HepG2 (cell line): ENCODE results near the gene ASXL1. TPM values are rescaled to one million over a fixed set of nuclear protein-coding genes. Genes with fewer than 3 reads are reported as not detected.

Source experiments
- BCLAF1 ChIP-seq: fragments of 450-650 bp; IDR thresholded peaks from 2 replicates; pipeline ENCODE4 v1.6.1; 2017; ENCODE audit warnings: mild to moderate bottlenecking
- PRDM15 ChIP-seq: sonication (generic); formaldehyde crosslinking; IDR thresholded peaks from 2 replicates; pipeline ENCODE4 v1.4.0; 2020; ENCODE audit warnings: missing genetic modification reagents
- SMARCC2 ChIP-seq: fragments of 450-650 bp; IDR thresholded peaks from 2 replicates; pipeline ENCODE4 v1.6.1; 2017; ENCODE audit warnings: antibody characterized with exemption, mild to moderate bottlenecking
- ZBTB34 ChIP-seq: sonication (generic); formaldehyde crosslinking; IDR thresholded peaks from 2 replicates; pipeline ENCODE4 v1.8.0; 2022; ENCODE audit warnings: mild to moderate bottlenecking, missing genetic modification reagents
- ZBTB39 ChIP-seq: sonication (generic); formaldehyde crosslinking; IDR thresholded peaks from 2 replicates; pipeline ENCODE4 v1.5.0; 2020; ENCODE audit warnings: missing genetic modification reagents
- ZNF33B ChIP-seq: sonication (generic); formaldehyde crosslinking; IDR thresholded peaks from 2 replicates; pipeline ENCODE4 v1.5.1; 2020; ENCODE audit warnings: mild to moderate bottlenecking, missing genetic modification reagents
- polyA plus RNA-seq, 8 experiments: library from polyadenylated mRNA; depleted of rRNA in 3 of 8; stranded (reverse) in 7 of 8; unstranded in 1 of 8; fragments of >200 nt; fragmentation: Illumina TruSeq in 4 of 8; extraction: Trizol in 4 of 8; gene quantifications; 2 replicates each; pipeline versions ENCODE4 v1.2.1 to v1.2.3, GENCODE V29; 2011 to 2016; ENCODE audit warnings: low read depth in 4 of 8, missing spikeins in 1 of 8, mixed read lengths in 1 of 8; ENCODE audit not compliant: insufficient read depth in 1 of 8
- total RNA-seq, 5 experiments: library from RNA; depleted of rRNA; stranded (reverse); fragments of >200 nt; fragmentation: Illumina TruSeq; extraction: Trizol; gene quantifications; 2 replicates each; pipeline ENCODE4 v1.2.3, GENCODE V29; 2016; ENCODE audit warnings: low read depth in 1 of 5
- TF ChIP-seq, protein P1 (sequence below): sonication (generic); formaldehyde crosslinking; IDR thresholded peaks from 2 replicates; pipeline ENCODE4 v1.4.0; 2020; ENCODE audit warnings: mild to moderate bottlenecking, missing genetic modification reagents, borderline replicate concordance
- TF ChIP-seq, protein P2 (sequence below): sonication (generic); formaldehyde crosslinking; IDR thresholded peaks from 2 replicates; pipeline ENCODE4 v1.4.0; 2020; ENCODE audit warnings: missing genetic modification reagents

ASXL1 gene
- total and polyA plus RNA-seq, 2 of the 13 experiments (the other 11 are each of a cell fraction or from before 2014, with no cell fraction given), result 62.1 to 74.8 TPM

- TF ChIP-seq ZBTB34 (CRISPR knock-in tag) (peak; percentile 10; the same call in 1 of the 2 replicates), BCLAF1 (no peak), ZBTB39 (CRISPR knock-in tag) (no peak), SMARCC2 (no peak), ZNF33B (CRISPR knock-in tag) (no peak), PRDM15 (no peak)
- TF ChIP-seq, protein P1, sequence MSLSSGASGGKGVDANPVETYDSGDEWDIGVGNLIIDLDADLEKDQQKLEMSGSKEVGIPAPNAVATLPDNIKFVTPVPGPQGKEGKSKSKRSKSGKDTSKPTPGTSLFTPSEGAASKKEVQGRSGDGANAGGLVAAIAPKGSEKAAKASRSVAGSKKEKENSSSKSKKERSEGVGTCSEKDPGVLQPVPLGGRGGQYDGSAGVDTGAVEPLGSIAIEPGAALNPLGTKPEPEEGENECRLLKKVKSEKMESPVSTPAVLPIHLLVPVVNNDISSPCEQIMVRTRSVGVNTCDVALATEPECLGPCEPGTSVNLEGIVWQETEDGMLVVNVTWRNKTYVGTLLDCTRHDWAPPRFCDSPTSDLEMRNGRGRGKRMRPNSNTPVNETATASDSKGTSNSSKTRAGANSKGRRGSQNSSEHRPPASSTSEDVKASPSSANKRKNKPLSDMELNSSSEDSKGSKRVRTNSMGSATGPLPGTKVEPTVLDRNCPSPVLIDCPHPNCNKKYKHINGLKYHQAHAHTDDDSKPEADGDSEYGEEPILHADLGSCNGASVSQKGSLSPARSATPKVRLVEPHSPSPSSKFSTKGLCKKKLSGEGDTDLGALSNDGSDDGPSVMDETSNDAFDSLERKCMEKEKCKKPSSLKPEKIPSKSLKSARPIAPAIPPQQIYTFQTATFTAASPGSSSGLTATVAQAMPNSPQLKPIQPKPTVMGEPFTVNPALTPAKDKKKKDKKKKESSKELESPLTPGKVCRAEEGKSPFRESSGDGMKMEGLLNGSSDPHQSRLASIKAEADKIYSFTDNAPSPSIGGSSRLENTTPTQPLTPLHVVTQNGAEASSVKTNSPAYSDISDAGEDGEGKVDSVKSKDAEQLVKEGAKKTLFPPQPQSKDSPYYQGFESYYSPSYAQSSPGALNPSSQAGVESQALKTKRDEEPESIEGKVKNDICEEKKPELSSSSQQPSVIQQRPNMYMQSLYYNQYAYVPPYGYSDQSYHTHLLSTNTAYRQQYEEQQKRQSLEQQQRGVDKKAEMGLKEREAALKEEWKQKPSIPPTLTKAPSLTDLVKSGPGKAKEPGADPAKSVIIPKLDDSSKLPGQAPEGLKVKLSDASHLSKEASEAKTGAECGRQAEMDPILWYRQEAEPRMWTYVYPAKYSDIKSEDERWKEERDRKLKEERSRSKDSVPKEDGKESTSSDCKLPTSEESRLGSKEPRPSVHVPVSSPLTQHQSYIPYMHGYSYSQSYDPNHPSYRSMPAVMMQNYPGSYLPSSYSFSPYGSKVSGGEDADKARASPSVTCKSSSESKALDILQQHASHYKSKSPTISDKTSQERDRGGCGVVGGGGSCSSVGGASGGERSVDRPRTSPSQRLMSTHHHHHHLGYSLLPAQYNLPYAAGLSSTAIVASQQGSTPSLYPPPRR (CRISPR knock-in tag), result no peak
- TF ChIP-seq, protein P2, sequence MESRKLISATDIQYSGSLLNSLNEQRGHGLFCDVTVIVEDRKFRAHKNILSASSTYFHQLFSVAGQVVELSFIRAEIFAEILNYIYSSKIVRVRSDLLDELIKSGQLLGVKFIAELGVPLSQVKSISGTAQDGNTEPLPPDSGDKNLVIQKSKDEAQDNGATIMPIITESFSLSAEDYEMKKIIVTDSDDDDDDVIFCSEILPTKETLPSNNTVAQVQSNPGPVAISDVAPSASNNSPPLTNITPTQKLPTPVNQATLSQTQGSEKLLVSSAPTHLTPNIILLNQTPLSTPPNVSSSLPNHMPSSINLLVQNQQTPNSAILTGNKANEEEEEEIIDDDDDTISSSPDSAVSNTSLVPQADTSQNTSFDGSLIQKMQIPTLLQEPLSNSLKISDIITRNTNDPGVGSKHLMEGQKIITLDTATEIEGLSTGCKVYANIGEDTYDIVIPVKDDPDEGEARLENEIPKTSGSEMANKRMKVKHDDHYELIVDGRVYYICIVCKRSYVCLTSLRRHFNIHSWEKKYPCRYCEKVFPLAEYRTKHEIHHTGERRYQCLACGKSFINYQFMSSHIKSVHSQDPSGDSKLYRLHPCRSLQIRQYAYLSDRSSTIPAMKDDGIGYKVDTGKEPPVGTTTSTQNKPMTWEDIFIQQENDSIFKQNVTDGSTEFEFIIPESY (CRISPR knock-in tag), result no peak
These were observed 4.2 kb upstream of the ASXL1 start (continued) for GRCh38 chr20:32353848-32354496.
